GM12878 (cell line): Measurements from ENCODE around the gene HPX. TPM values are rescaled to one million over a fixed set of nuclear protein-coding genes. Genes with fewer than 3 reads are reported as not detected.
A peak's percentile ranks its signal among the peaks of the same experiment; 100 is the strongest.

Experiments
- ATF3 ChIP-seq: IDR thresholded peaks from 2 replicates; pipeline ENCODE4 v1.6.1; 2011; ENCODE audit warnings: low read depth, mild to moderate bottlenecking, low read length, moderate library complexity, borderline replicate concordance; ENCODE audit errors: extremely low read depth
- CUX1 ChIP-seq: IDR thresholded peaks from 2 replicates; pipeline ENCODE4 v1.6.1; 2012; ENCODE audit warnings: improper control_type of control experiment, low read depth, low read length; ENCODE audit not compliant: insufficient replicate concordance
- DPF2 ChIP-seq: fragments of 450-650 bp; IDR thresholded peaks from 2 replicates; pipeline ENCODE4 v1.6.1; 2017; ENCODE audit warnings: mild to moderate bottlenecking
- EED ChIP-seq: sonication (generic); IDR thresholded peaks from 2 replicates; pipeline ENCODE4 v1.6.1; 2016; ENCODE audit warnings: antibody characterized with exemption, low read depth
- EGR1 ChIP-seq, 2 experiments: IDR thresholded peaks; 1 replicate in 1 of 2; 2 replicates in 1 of 2; pipeline ENCODE4 v1.6.1; 2011 to 2012; ENCODE audit warnings: low read depth in 2 of 2, low read length in 2 of 2, borderline replicate concordance in 1 of 2, mild to moderate bottlenecking in 1 of 2, moderate library complexity in 1 of 2
- EP300 ChIP-seq, 2 experiments: fragments of 150-350 bp in 1 of 2; IDR thresholded peaks; 2 replicates each; pipeline ENCODE4 v1.6.1; 2011 to 2012; ENCODE audit warnings: low read depth in 2 of 2, low read length in 2 of 2, borderline replicate concordance in 1 of 2, improper control_type of control experiment in 1 of 2, inconsistent platforms in 1 of 2; ENCODE audit not compliant: control insufficient read depth in 1 of 2
- HSF1 ChIP-seq: fragments of 150-350 bp; IDR thresholded peaks from 2 replicates; pipeline ENCODE4 v1.6.1; 2014; ENCODE audit warnings: mild to moderate bottlenecking, low read depth, low read length
- KDM1A ChIP-seq: fragments of 200-600 bp; sonication (generic); IDR thresholded peaks from 2 replicates; pipeline ENCODE4 v1.6.1; 2016; ENCODE audit warnings: borderline replicate concordance
- NFXL1 ChIP-seq: fragments of 450-650 bp; IDR thresholded peaks from 2 replicates; pipeline ENCODE4 v1.6.1; 2017; ENCODE audit warnings: antibody characterized with exemption, mild to moderate bottlenecking, borderline replicate concordance
- PAX5 ChIP-seq: IDR thresholded peaks from 2 replicates; pipeline ENCODE4 v1.6.1; 2011; ENCODE audit warnings: low read depth, low read length, borderline replicate concordance
- PAX8 ChIP-seq: fragments of 450-650 bp; IDR thresholded peaks from 2 replicates; pipeline ENCODE4 v1.6.1; 2017; ENCODE audit warnings: mild to moderate bottlenecking, moderate library complexity
- POLR2A ChIP-seq: IDR thresholded peaks from 2 replicates; pipeline ENCODE4 v1.6.1; 2011; ENCODE audit warnings: low read depth, mild to moderate bottlenecking, low read length
- SIN3A ChIP-seq: IDR thresholded peaks from 2 replicates; pipeline ENCODE4 v1.6.1; 2012; ENCODE audit warnings: low read depth, low read length, improper control_type of control experiment
- SMARCA5 ChIP-seq: fragments of 450-650 bp; IDR thresholded peaks from 2 replicates; pipeline ENCODE4 v1.6.1; 2017; ENCODE audit warnings: mild to moderate bottlenecking
- SRF ChIP-seq, 2 experiments: IDR thresholded peaks; 2 replicates each; pipeline ENCODE4 v1.6.1; 2011; ENCODE audit warnings: low read depth in 2 of 2, low read length in 2 of 2, mild to moderate bottlenecking in 1 of 2, moderate library complexity in 1 of 2
- SUZ12 ChIP-seq: fragments of 200-600 bp; sonication (generic); IDR thresholded peaks from one replicate; pipeline ENCODE4 v1.6.1; 2018; ENCODE audit warnings: antibody characterized with exemption, mild to moderate bottlenecking; ENCODE audit not compliant: unreplicated experiment
- ZNF592 ChIP-seq: fragments of 450-650 bp; IDR thresholded peaks from 2 replicates; pipeline ENCODE4 v1.6.1; 2017; ENCODE audit warnings: mild to moderate bottlenecking, moderate library complexity
- ZNF622 ChIP-seq: fragments of 450-650 bp; IDR thresholded peaks from 2 replicates; pipeline ENCODE4 v1.6.1; 2017; ENCODE audit warnings: mild to moderate bottlenecking, inconsistent platforms
- polyA plus RNA-seq, 11 experiments: library from polyadenylated mRNA; depleted of rRNA in 4 of 11; unstranded in 6 of 11; stranded (reverse) in 5 of 11; fragments of >200 nt; fragmentation: Nextera tagmentation in 4 of 11; fragmentation: Illumina TruSeq in 1 of 11; extraction: Ambion mirVana in 4 of 11; extraction: Trizol in 1 of 11; gene quantifications; 1 replicate in 1 of 11; 2 replicates in 10 of 11; pipeline versions ENCODE4 v1.2.1 to v1.2.3, GENCODE V29; 2011 to 2016; ENCODE audit warnings: inconsistent platforms in 2 of 11, missing spikeins in 2 of 11, low read depth in 1 of 11
- total RNA-seq, 4 experiments: library from RNA; depleted of rRNA in 3 of 4; stranded (reverse); fragments of >200 nt in 3 of 4; fragmentation: Illumina TruSeq in 1 of 4; extraction: Trizol in 1 of 4; gene quantifications; 2 replicates each; pipeline versions ENCODE4 v1.2.1 to v1.2.3, GENCODE V29; 2013 to 2021

Gene HPX
- total and polyA plus RNA-seq, 10 of the 15 experiments (the other 5 are each of a cell fraction or from before 2014, with no cell fraction given), result 0.08 to 1.7 (median 0.18) TPM; not detected in 1

GRCh38 chr11:6481012-6481923 lies 40.5 kb upstream of the HPX start, which contains the start of the genes ARFIP2 and TIMM10B (continued):
- TF ChIP-seq ATF3 (no peak), SUZ12 (no peak), SRF (IDR thresholded peaks at IDR 0.05; ENCODE audit: low read depth in 2 of 2, low read length in 2 of 2) (peak in 1 of 2 experiments; percentile 58; a peak in 1 of 4 replicates), ZNF622 (no peak), CUX1 (no peak), SIN3A (peak; percentile 77), ZNF592 (no peak), POLR2A (peak; percentile 98), SMARCA5 (peak; percentile 51; the same call in 1 of the 2 replicates), PAX8 (no peak), HSF1 (no peak), EP300 (IDR thresholded peaks at IDR 0.05; ENCODE audit: borderline replicate concordance in 1 of 2, control insufficient read depth in 1 of 2, low read depth in 2 of 2, low read length in 2 of 2) (no peak), PAX5 (no peak; the same call in 1 of the 2 replicates), DPF2 (no peak; the same call in 1 of the 2 replicates), NFXL1 (no peak), EED (no peak), KDM1A (no peak), EGR1 (IDR thresholded peaks at IDR 0.05; ENCODE audit: borderline replicate concordance in 1 of 2, low read depth in 2 of 2, low read length in 2 of 2) (no peak)
